Trophoblast cell (in vitro differentiated cells and primary cell): ENCODE results near the gene RAP1GAP.

Source experiments
- DNase-seq, 2 donors: peaks; one replicate each; pipeline ENCODE4 v3.0.0-alpha.2; 2016
- H2AFZ ChIP-seq: 2 replicates; pipeline ENCODE4 v1.6.1; 2013; ENCODE audit warnings: low read length, moderate library complexity, mild to moderate bottlenecking; ENCODE audit not compliant: insufficient read depth, poor library complexity
- H2AK5ac ChIP-seq: 2 replicates; pipeline ENCODE4 v1.6.1; 2013; ENCODE audit warnings: mild to moderate bottlenecking, low read length
- H2BK120ac ChIP-seq: 2 replicates; pipeline ENCODE4 v1.6.1; 2013; ENCODE audit warnings: low read length, mild to moderate bottlenecking, moderate library complexity; ENCODE audit not compliant: insufficient read depth, poor library complexity
- H2BK12ac ChIP-seq: 2 replicates; pipeline ENCODE4 v1.6.1; 2013; ENCODE audit warnings: mild to moderate bottlenecking, low read length, moderate library complexity
- H2BK5ac ChIP-seq: 2 replicates; pipeline ENCODE4 v1.6.1; 2013; ENCODE audit warnings: low read length, low read depth, moderate library complexity, mild to moderate bottlenecking; ENCODE audit not compliant: poor library complexity
- H3K14ac ChIP-seq: 2 replicates; pipeline ENCODE4 v1.6.1; 2013; ENCODE audit warnings: mild to moderate bottlenecking, low read length
- H3K18ac ChIP-seq: 2 replicates; pipeline ENCODE4 v1.6.1; 2013; ENCODE audit warnings: mild to moderate bottlenecking, low read length
- H3K23ac ChIP-seq: 2 replicates; pipeline ENCODE4 v1.6.1; 2013; ENCODE audit warnings: low read length
- H3K27ac ChIP-seq: 2 replicates; pipeline ENCODE4 v1.5.1; 2013; ENCODE audit warnings: low read depth, mild to moderate bottlenecking, inconsistent platforms, low read length, moderate library complexity
- H3K27me3 ChIP-seq: 2 replicates; pipeline ENCODE4 v1.6.1; 2013; ENCODE audit warnings: inconsistent platforms, mild to moderate bottlenecking, low read length, moderate library complexity; ENCODE audit not compliant: insufficient read depth
- H3K36me3 ChIP-seq, 2 experiments: 1 replicate in 1 of 2; 2 replicates in 1 of 2; pipeline ENCODE4 v1.6.1; 2013; ENCODE audit warnings: low read length in 2 of 2, mild to moderate bottlenecking in 2 of 2, moderate library complexity in 1 of 2; ENCODE audit not compliant: insufficient read depth in 2 of 2, control insufficient read depth in 1 of 2
- H3K4ac ChIP-seq: 2 replicates; pipeline ENCODE4 v1.6.1; 2013; ENCODE audit warnings: low read depth, mild to moderate bottlenecking, low read length, moderate library complexity
- H3K4me1 ChIP-seq, 2 experiments: 1 replicate in 1 of 2; 2 replicates in 1 of 2; pipeline ENCODE4 v1.6.1; 2013; ENCODE audit warnings: low read length in 2 of 2, mild to moderate bottlenecking in 2 of 2, moderate library complexity in 1 of 2; ENCODE audit not compliant: insufficient read depth in 2 of 2, control insufficient read depth in 1 of 2
- H3K4me2 ChIP-seq: 2 replicates; pipeline ENCODE4 v1.6.1; 2013; ENCODE audit warnings: inconsistent platforms, mild to moderate bottlenecking, low read length, moderate library complexity
- H3K4me3 ChIP-seq: 2 replicates; pipeline ENCODE4 v1.5.1; 2013; ENCODE audit warnings: mild to moderate bottlenecking, low read depth, low read length, inconsistent platforms
- H3K79me1 ChIP-seq: one replicate; pipeline ENCODE4 v1.6.1; 2013; ENCODE audit warnings: low read length
- H3K79me2 ChIP-seq: 2 replicates; pipeline ENCODE4 v1.6.1; 2013; ENCODE audit warnings: low read length, mild to moderate bottlenecking; ENCODE audit not compliant: control insufficient read depth, insufficient read depth, poor library complexity
- H3K9ac ChIP-seq: 2 replicates; pipeline ENCODE4 v1.6.1; 2013; ENCODE audit warnings: mild to moderate bottlenecking, low read length
- H3K9me3 ChIP-seq: 2 replicates; pipeline ENCODE4 v1.6.1; 2013; ENCODE audit warnings: low read depth, mild to moderate bottlenecking, control low read depth, inconsistent platforms, low read length; ENCODE audit not compliant: insufficient read depth
- H4K12ac ChIP-seq: 2 replicates; pipeline ENCODE4 v1.6.1; 2013; ENCODE audit warnings: low read depth, mild to moderate bottlenecking, low read length, moderate library complexity
- H4K8ac ChIP-seq: 2 replicates; pipeline ENCODE4 v1.6.1; 2013; ENCODE audit warnings: low read depth, mild to moderate bottlenecking, low read length, moderate library complexity
- H4K91ac ChIP-seq: one replicate; pipeline ENCODE4 v1.6.1; 2013; ENCODE audit warnings: low read depth, mild to moderate bottlenecking, low read length, moderate library complexity
- WGBS: extraction: QIAGEN DNeasy Blood & Tissue Kit; methylation state at CpG from one replicate; pipeline ENCODE4 v1.1.7; 2013; ENCODE audit warnings: missing lambda C conversion rate; ENCODE audit not compliant: insufficient read length, insufficient coverage; ENCODE audit errors: extremely low coverage; 5-methylcytosine and 5-hydroxymethylcytosine counted together

Gene RAP1GAP

GRCh38 chr1:21620496-21620895 is 48.7 kb downstream of the RAP1GAP start:
- Histone ChIP-seq H3K4me1 (peaks cover 7 to 11% of the 10 kb centered on the region in 2 experiments), H3K9me3 (peaks cover 4% of the 10 kb centered on the region), H4K12ac (no peak overlapping the region), H2AFZ (no peak overlapping the region), H3K79me1 (no peaks in the 10 kb centered on the region), H3K4me2 (no peak overlapping the region), H2AK5ac (no peak overlapping the region), H3K79me2 (no peaks in the 10 kb centered on the region), H3K23ac (no peak overlapping the region), H2BK5ac (no peak overlapping the region), H4K91ac (no peak overlapping the region), H3K27ac (no peak overlapping the region), H3K14ac (no peak overlapping the region), H3K18ac (no peak overlapping the region), H2BK120ac (no peak overlapping the region), H2BK12ac (no peak overlapping the region), H3K4me3 (no peak overlapping the region), H3K27me3 (peaks cover 9% of the 10 kb centered on the region), H4K8ac (no peak overlapping the region), H3K9ac (no peak overlapping the region), H3K36me3 (no peaks in the 10 kb centered on the region), H3K4ac (no peak overlapping the region)
- no peak for DNase-seq
- WGBS = no CpG with 5 or more reads among the region's 16 CpGs

GRCh38 chr1:21620011-21620410 is 49.1 kb downstream of the RAP1GAP start:
- no peak for DNase-seq
- Histone ChIP-seq H3K27me3 (peaks cover 9% of the 10 kb centered on the region), H3K36me3 (no peaks in the 10 kb centered on the region), H3K9ac (no peak overlapping the region), H2AK5ac (no peak overlapping the region), H3K9me3 (peaks cover 4% of the 10 kb centered on the region), H3K4me1 (peaks cover 7 to 11% of the 10 kb centered on the region in 2 experiments), H2BK5ac (no peak overlapping the region), H3K79me1 (no peaks in the 10 kb centered on the region), H3K4me2 (no peak overlapping the region), H3K18ac (no peak overlapping the region), H2BK12ac (no peak overlapping the region), H2AFZ (no peak overlapping the region), H4K91ac (no peak overlapping the region), H4K8ac (no peak overlapping the region), H3K4ac (no peak overlapping the region), H3K27ac (no peak overlapping the region), H4K12ac (no peak overlapping the region), H3K79me2 (no peaks in the 10 kb centered on the region), H3K23ac (no peak overlapping the region), H3K14ac (no peak overlapping the region), H3K4me3 (no peak overlapping the region), H2BK120ac (no peak overlapping the region)
- WGBS = no CpG with 5 or more reads among the region's 12 CpGs

- H4K8ac ChIP-seq = no peak overlapping the region
- H3K79me2 ChIP-seq = no peaks in the 10 kb centered on the region
- no peak overlapping the region for H2BK5ac ChIP-seq
- H3K23ac ChIP-seq = no peak overlapping the region
- peaks cover 7 to 9% of the 10 kb centered on the region in 2 experiments for H3K4me1 ChIP-seq
- no peak overlapping the region for H3K4ac ChIP-seq
- no peak overlapping the region for H3K27ac ChIP-seq
- H3K27me3 ChIP-seq = peaks cover 9% of the 10 kb centered on the region
- H3K9ac ChIP-seq = no peak overlapping the region
- WGBS = no CpG with 5 or more reads among the region's 7 CpGs
- no peak overlapping the region for H2BK120ac ChIP-seq
- no peaks in the 10 kb centered on the region for H3K36me3 ChIP-seq
- DNase-seq = no peak
- no peak overlapping the region for H4K91ac ChIP-seq
- H3K14ac ChIP-seq = no peak overlapping the region
- no peak overlapping the region for H2AFZ ChIP-seq
- H3K4me2 ChIP-seq = no peak overlapping the region
- H3K4me3 ChIP-seq = no peak overlapping the region
- H3K79me1 ChIP-seq = no peaks in the 10 kb centered on the region
- H3K9me3 ChIP-seq = peaks cover 4% of the 10 kb centered on the region
- H2BK12ac ChIP-seq = no peak overlapping the region
- H4K12ac ChIP-seq = no peak overlapping the region
- H3K18ac ChIP-seq = no peak overlapping the region
- no peak overlapping the region for H2AK5ac ChIP-seq
These were observed 49.7 kb downstream of the RAP1GAP start for GRCh38 chr1:21619375-21619947.

- Histone ChIP-seq H3K9me3 (peaks cover 6% of the 10 kb centered on the region), H3K27ac (no peak overlapping the region), H3K36me3 (no peaks in the 10 kb centered on the region)
These were observed 50.4 kb downstream of the RAP1GAP start for GRCh38 chr1:21618561-21619374.

More at GRCh38 chr1:21618561-21619374, 50.4 kb downstream of the RAP1GAP start:
- Histone ChIP-seq H4K12ac (no peak overlapping the region), H4K8ac (no peak overlapping the region), H2BK12ac (no peak overlapping the region), H4K91ac (no peak overlapping the region), H3K14ac (no peak overlapping the region), H3K18ac (no peak overlapping the region), H3K4me1 (peaks cover 7 to 9% of the 10 kb centered on the region in 2 experiments), H2BK5ac (no peak overlapping the region), H3K4me3 (no peak overlapping the region), H3K4ac (no peak overlapping the region), H3K79me2 (no peaks in the 10 kb centered on the region), H2AK5ac (no peak overlapping the region), H3K4me2 (no peak overlapping the region), H2BK120ac (no peak overlapping the region), H3K23ac (no peak overlapping the region), H3K9ac (no peak overlapping the region), H3K79me1 (no peaks in the 10 kb centered on the region), H3K27me3 (peaks cover 9% of the 10 kb centered on the region), H2AFZ (no peak overlapping the region)
- WGBS = no CpG with 5 or more reads among the region's 22 CpGs
- no peak for DNase-seq
